Measurements from ENCODE around the gene PPM1L. TPM values are rescaled to one million over a fixed set of nuclear protein-coding genes. Genes with fewer than 3 reads are reported as not detected.

PPM1L gene
- total and polyA plus RNA-seq, 10 of the 15 experiments (the other 5 are each of a cell fraction or from before 2014, with no cell fraction given) = under 0.01 to 0.33 (median 0.06) TPM; not detected in 1

- H3K27me3 ChIP-seq (replicated peaks in 1 of 2; ENCODE audit: control insufficient read depth in 2 of 2, insufficient read depth in 2 of 2, low read length in 1 of 2) = no peaks in the 10 kb centered on the region
- H3K9ac ChIP-seq (ENCODE audit: control insufficient read depth, insufficient read depth, low read length) = no peak overlapping the region
- DNase-seq (ENCODE audit: low read depth, low spot score) (no peak), FAIRE-seq (no peak), ATAC-seq (no peak)
- RAD21 ChIA-PET (ENCODE audit: unreplicated experiment) = no interaction called here
- in situ Hi-C loops (cut with MboI) = no loop called here
- POLR2A ChIA-PET = no interaction called here
- H3K27ac ChIP-seq (ENCODE audit: control insufficient read depth, insufficient read depth) = no peak overlapping the region
- intact Hi-C loops (cut with micrococcal nuclease; ENCODE audit: unreplicated experiment) = no loop called here
- no peak overlapping the region for H2AFZ ChIP-seq (ENCODE audit: control insufficient read depth, low read depth, low read length)
- H3K36me3 ChIP-seq (ENCODE audit: control insufficient read depth in 2 of 2, insufficient read depth in 2 of 2, low read length in 1 of 2) = no peaks in the 10 kb centered on the region
- no TSS peak for BruUV-seq (replicated peaks)
- no peaks in the 10 kb centered on the region for H3K4me1 ChIP-seq (ENCODE audit: control insufficient read depth, insufficient read depth, low read length)
- CTCF ChIA-PET = no interaction called here
- no peak overlapping the region for H3K4me2 ChIP-seq (ENCODE audit: control insufficient read depth, insufficient read depth)
- no peaks in the 10 kb centered on the region for H4K20me1 ChIP-seq (ENCODE audit: control insufficient read depth, insufficient read depth)
- TF ChIP-seq ZSCAN29 (IDR thresholded peaks at IDR 0.05) = no peak
- no peak for TF ChIP-seq NFYA (IDR thresholded peaks at IDR 0.05; ENCODE audit: borderline replicate concordance, low read depth, low read length)
- no peak for TF ChIP-seq KDM1A (IDR thresholded peaks at IDR 0.05; ENCODE audit: borderline replicate concordance)
- no peak for TF ChIP-seq TBL1XR1 (IDR thresholded peaks at IDR 0.05; ENCODE audit: low read depth, low read length)
- TF ChIP-seq ZNF217 (IDR thresholded peaks at IDR 0.05) = no peak
- TF ChIP-seq IRF3 (IDR thresholded peaks at IDR 0.05) = no peak
- no peak for TF ChIP-seq NR2C2 (IDR thresholded peaks at IDR 0.05; ENCODE audit: borderline replicate concordance, control insufficient read depth, insufficient read length, low read depth)
- TF ChIP-seq RAD51 (IDR thresholded peaks at IDR 0.05) = no peak
- no peak for TF ChIP-seq RELB (IDR thresholded peaks at IDR 0.05; ENCODE audit: low read depth)
- no peak for TF ChIP-seq MEF2B (IDR thresholded peaks at IDR 0.05; ENCODE audit: partially characterized antibody, poor library complexity, severe bottlenecking)
- TF ChIP-seq BCL3 (IDR thresholded peaks at IDR 0.05; ENCODE audit: borderline replicate concordance, insufficient read depth, low read depth, low read length, poor library complexity, severe bottlenecking) = no peak
- no peak for TF ChIP-seq FOS (IDR thresholded peaks at IDR 0.05; ENCODE audit: borderline replicate concordance, extremely low read depth, insufficient read length)
- TF ChIP-seq CEBPB (IDR thresholded peaks at IDR 0.05; ENCODE audit: borderline replicate concordance in 1 of 2, low read depth in 2 of 2, low read length in 2 of 2) = no peak
- TF ChIP-seq GABPA (IDR thresholded peaks at IDR 0.05; ENCODE audit: low read depth) = no peak
- TF ChIP-seq NFIC (IDR thresholded peaks at IDR 0.05; ENCODE audit: low read depth, low read length) = no peak
- TF ChIP-seq TCF3 (IDR thresholded peaks at IDR 0.05; ENCODE audit: borderline replicate concordance, insufficient read depth, low read depth, low read length) = no peak
- no peak for TF ChIP-seq HCFC1 (IDR thresholded peaks at IDR 0.05; ENCODE audit: low read length)
- no peak for TF ChIP-seq WRNIP1 (IDR thresholded peaks at IDR 0.05; ENCODE audit: borderline replicate concordance, low read depth, low read length)
- no peak for TF ChIP-seq MYB (IDR thresholded peaks at IDR 0.05; ENCODE audit: borderline replicate concordance, low read depth, low read length)
- TF ChIP-seq ZZZ3 (IDR thresholded peaks at IDR 0.05; ENCODE audit: control insufficient read depth, insufficient read length, low read depth) = no peak
- H3K9me3 ChIP-seq (replicated peaks; ENCODE audit: control insufficient read depth, insufficient read depth, low read length) = no peaks in the 10 kb centered on the region
- SMC1A ChIA-PET (ENCODE audit: uncharacterized antibody, unreplicated experiment) = no interaction called here
- H3K79me2 ChIP-seq (ENCODE audit: control insufficient read depth, insufficient read depth, low read length) = no peaks in the 10 kb centered on the region
- no peak overlapping the region for H3K4me3 ChIP-seq
Observed at GRCh38 chr3:160826408-160826807, 70.4 kb downstream of the PPM1L start.

All from GM12878 (cell line).